Endothelial cell of umbilical vein (primary cell): ENCODE data around the gene SOHLH1. TPM values are rescaled to one million over a fixed set of nuclear protein-coding genes. Genes with fewer than 3 reads are reported as not detected.

Experiments used
- BruUV-seq: library from RNA; stranded (reverse); fragments of 400-500 nt; replicated peaks from 2 replicates; lab custom pipeline; 2021; lab: Mats Ljungman, UMichigan
- CTCF ChIA-PET: fragments of 300-600, 350-600 bp; sonication (Branson Sonifier 250); formaldehyde crosslinking; loops from one replicate; lab custom pipeline; 2021; ENCODE audit warnings: antibody characterized with exemption, inconsistent platforms; lab: Charles Lee
- POLR2A ChIA-PET: fragments of 300-600, 350-600 bp; sonication (Branson Sonifier 250); formaldehyde crosslinking; loops from one replicate; lab custom pipeline; 2021; ENCODE audit warnings: antibody characterized with exemption, inconsistent platforms; lab: Charles Lee
- DNase-seq: peaks from one replicate; pipeline ENCODE4 v3.0.0-alpha.2; 2011; ENCODE audit warnings: low read depth, low spot score
- FAIRE-seq: peaks from 2 replicates; lab custom pipeline; 2011; peaks lifted over from hg19 to GRCh38; lab: Jason Lieb, UNC
- H2AFZ ChIP-seq: 2 replicates; pipeline ENCODE4 v1.6.0; 2012; ENCODE audit warnings: low read depth, low read length, control low read depth, inconsistent platforms
- H3K27ac ChIP-seq: 2 replicates; pipeline ENCODE4 v1.5.1; 2011; ENCODE audit warnings: low read depth, mild to moderate bottlenecking, control low read depth, low read length, moderate library complexity; ENCODE audit not compliant: insufficient read depth
- H3K27me3 ChIP-seq, 2 experiments: 2 replicates each; pipeline versions ENCODE4 v1.6.0 to v1.6.1; 2011; ENCODE audit warnings: low read length in 2 of 2, mixed read lengths in 1 of 2; ENCODE audit not compliant: control insufficient read depth in 2 of 2, insufficient read depth in 2 of 2
- H3K36me3 ChIP-seq, 2 experiments: 2 replicates in 1 of 2; 3 replicates in 1 of 2; pipeline ENCODE4 v1.5.1; 2011; ENCODE audit warnings: low read length in 2 of 2, mild to moderate bottlenecking in 1 of 2, moderate library complexity in 1 of 2; ENCODE audit not compliant: control insufficient read depth in 2 of 2, insufficient read depth in 2 of 2; ENCODE audit errors: extremely low read depth in 1 of 2
- H3K4me1 ChIP-seq: 3 replicates; pipeline ENCODE4 v1.5.1; 2011; ENCODE audit warnings: mild to moderate bottlenecking, low read length; ENCODE audit not compliant: control insufficient read depth, insufficient read depth; ENCODE audit errors: extremely low read depth
- H3K4me2 ChIP-seq: 2 replicates; pipeline ENCODE4 v1.6.1; 2011; ENCODE audit warnings: low read length, control low read depth, mixed read lengths; ENCODE audit not compliant: insufficient read depth
- H3K4me3 ChIP-seq, 3 experiments: fragments of 200-600 bp in 1 of 3; sonication (generic), shearing (Covaris generic) in 1 of 3; replicated peaks in 1 of 3; 2 replicates each; pipeline ENCODE4 v1.5.1; 2011 to 2016; ENCODE audit warnings: control low read depth in 3 of 3, low read length in 3 of 3, mild to moderate bottlenecking in 2 of 3, inconsistent platforms in 1 of 3, low read depth in 1 of 3, moderate library complexity in 1 of 3; ENCODE audit not compliant: insufficient read depth in 1 of 3
- H3K79me2 ChIP-seq: 2 replicates; pipeline ENCODE4 v1.6.0; 2012; ENCODE audit warnings: low read length, inconsistent platforms; ENCODE audit not compliant: control insufficient read depth, insufficient read depth
- H3K9ac ChIP-seq: replicated peaks from 2 replicates; pipeline ENCODE3; 2011; ENCODE audit warnings: low read length, control low read depth; ENCODE audit not compliant: insufficient read depth; ENCODE audit errors: extremely low read depth
- H3K9me1 ChIP-seq: replicated peaks from 3 replicates; pipeline ENCODE4 v1.6.0; 2011; ENCODE audit warnings: mild to moderate bottlenecking, low read length; ENCODE audit not compliant: control insufficient read depth, insufficient read depth; ENCODE audit errors: extremely low read depth
- H3K9me3 ChIP-seq: replicated peaks from 2 replicates; pipeline ENCODE4 v1.5.1; 2012; ENCODE audit warnings: low read length, inconsistent platforms; ENCODE audit not compliant: control insufficient read depth, insufficient read depth
- H4K20me1 ChIP-seq: replicated peaks from 2 replicates; pipeline ENCODE3; 2011; ENCODE audit warnings: mild to moderate bottlenecking, low read length; ENCODE audit not compliant: control insufficient read depth, insufficient read depth; ENCODE audit errors: extremely low read depth
- CTCF ChIP-seq, 2 donors: IDR thresholded peaks; 1 replicate in 1 of 2; 2 replicates in 1 of 2; pipeline ENCODE4 v1.5.1; 2011; ENCODE audit warnings: low read length in 2 of 2, mild to moderate bottlenecking in 2 of 2, moderate library complexity in 2 of 2, control low read depth in 1 of 2, inconsistent platforms in 1 of 2, low read depth in 1 of 2; ENCODE audit not compliant: insufficient read depth in 1 of 2; ENCODE audit errors: extremely low read depth in 1 of 2
- EZH2 ChIP-seq: IDR thresholded peaks from 2 replicates; pipeline ENCODE4 v1.6.1; 2012; ENCODE audit warnings: borderline replicate concordance, low read depth, mild to moderate bottlenecking, moderate library complexity, low read length, inconsistent platforms; ENCODE audit not compliant: severe bottlenecking
- FOS ChIP-seq: IDR thresholded peaks from 2 replicates; pipeline ENCODE4 v1.6.1; 2011; ENCODE audit warnings: mild to moderate bottlenecking, low read length, moderate library complexity, borderline replicate concordance; ENCODE audit not compliant: insufficient read depth
- GATA2 ChIP-seq: IDR thresholded peaks from 2 replicates; pipeline ENCODE4 v1.7.0; 2011; ENCODE audit warnings: low read depth, mild to moderate bottlenecking, moderate library complexity, mixed read lengths, low read length; ENCODE audit not compliant: insufficient read length, insufficient read depth
- JUN ChIP-seq: IDR thresholded peaks from 2 replicates; pipeline ENCODE4 v1.6.1; 2011; ENCODE audit warnings: borderline replicate concordance, low read depth; ENCODE audit not compliant: insufficient read length, insufficient read depth
- MAX ChIP-seq: IDR thresholded peaks from 2 replicates; pipeline ENCODE4 v1.6.1; 2011; ENCODE audit not compliant: insufficient read depth, insufficient read length
- MYC ChIP-seq: IDR thresholded peaks from one replicate; pipeline ENCODE4 v1.6.1; 2011; ENCODE audit warnings: mild to moderate bottlenecking, low read depth, low read length
- POLR2A ChIP-seq: IDR thresholded peaks from 2 replicates; pipeline ENCODE4 v1.6.1; 2012; ENCODE audit warnings: low read depth, mild to moderate bottlenecking, control low read depth, low read length
- POLR2AphosphoS5 ChIP-seq: IDR thresholded peaks from 2 replicates; pipeline ENCODE4 v1.6.1; 2012; ENCODE audit warnings: low read depth, mild to moderate bottlenecking, control low read depth, low read length, moderate library complexity; ENCODE audit not compliant: insufficient read depth
- dilution Hi-C: fragments of 300-500 bp; cut with MboI; formaldehyde crosslinking; loops from one replicate; pipeline ENCODE4 v1.15.0; 2019; ENCODE audit warnings: low sequenced_read_pairs; ENCODE audit not compliant: extremely low pct_ligation_motif_present
- intact Hi-C: fragments of 100-400 bp; cut with micrococcal nuclease; formaldehyde crosslinking; loops from one replicate; pipeline ENCODE4 v1.10.0; 2022
- polyA plus RNA-seq, 4 experiments: library from polyadenylated mRNA; depleted of rRNA in 3 of 4; stranded (reverse) in 3 of 4; unstranded in 1 of 4; fragments of >200 nt; gene quantifications; 2 replicates each; pipeline versions ENCODE4 v1.2.1 to v1.2.3, GENCODE V29; 2011 to 2012; ENCODE audit warnings: missing spikeins in 1 of 4
- total RNA-seq: library from RNA; stranded (reverse); gene quantifications from 2 replicates; pipeline ENCODE4 v1.2.3, GENCODE V29; 2021

SOHLH1 gene
- total and polyA plus RNA-seq, 2 donors (not counting 3 experiments of a cell fraction or from before 2014, with no cell fraction given): not detected

GRCh38 chr9:135704483-135704882 is 5.2 kb upstream of the SOHLH1 start:
- peaks cover 2% of the 10 kb centered on the region in 2 experiments for H3K27me3 ChIP-seq
- POLR2A ChIA-PET: no interaction called here
- CTCF ChIA-PET: interaction anchor here (0.9 to 1.6 kb wide), 7 partner anchors 9 to 418 kb away, joined by 3 to 5 read pairs (median 4); no protein-coding TSS in a partner anchor

More at GRCh38 chr9:135704483-135704882, 5.2 kb upstream of the SOHLH1 start:
- Histone ChIP-seq H2AFZ (no peak overlapping the region), H3K79me2 (no peaks in the 10 kb centered on the region), H3K36me3 (no peaks in the 10 kb centered on the region), H3K4me2 (no peak overlapping the region), H3K4me1 (peaks cover 2% of the 10 kb centered on the region), H3K9me3 (no peaks in the 10 kb centered on the region), H4K20me1 (no peaks in the 10 kb centered on the region), H3K27ac (no peak overlapping the region), H3K4me3 (no peak overlapping the region), H3K9me1 (no peaks in the 10 kb centered on the region), H3K9ac (no peak overlapping the region)
- dilution Hi-C loops: no loop called here
- TF ChIP-seq CTCF (IDR thresholded peaks at IDR 0.05; ENCODE audit: extremely low read depth in 1 of 2, insufficient read depth in 1 of 2, low read depth in 1 of 2, low read length in 2 of 2) (no peak), GATA2 (no peak), POLR2A (no peak), MYC (no peak), EZH2 (no peak), POLR2AphosphoS5 (no peak), FOS (no peak), JUN (no peak), MAX (no peak)
- intact Hi-C loops: loop anchor here (5.0 kb wide), 2 partner anchors 33 to 102 kb away; no protein-coding TSS in a partner anchor
- BruUV-seq: no TSS peak
- DNase-seq (no peak), FAIRE-seq (no peak)
